SK-N-SH treated with all-trans-retinoic acid at 6 μM for 48 hours (cell line): Measurements from ENCODE around the gene GPC3.

ENCODE experiments used
- GLIS3 ChIP-seq: fragments of 250-450 bp; sonication (Bioruptor Pico); IDR thresholded peaks from 2 replicates; pipeline ENCODE4 v1.5.0; 2020; ENCODE audit warnings: mild to moderate bottlenecking, moderate library complexity
- PATZ1 ChIP-seq: fragments of 250-450 bp; sonication (Bioruptor Pico); IDR thresholded peaks from 2 replicates; pipeline ENCODE4 v1.8.0; 2020; ENCODE audit warnings: mild to moderate bottlenecking, moderate library complexity, borderline replicate concordance
- TOX ChIP-seq: fragments of 250-450 bp; sonication (Bioruptor Pico); IDR thresholded peaks from 2 replicates; pipeline ENCODE4 v1.8.0; 2021; ENCODE audit warnings: mild to moderate bottlenecking, moderate library complexity, borderline replicate concordance
- ZFP30 ChIP-seq: fragments of 450-650 bp; formaldehyde crosslinking; IDR thresholded peaks from 2 replicates; pipeline ENCODE4 v1.5.0; 2022; ENCODE audit warnings: mild to moderate bottlenecking, moderate library complexity

DNA sequence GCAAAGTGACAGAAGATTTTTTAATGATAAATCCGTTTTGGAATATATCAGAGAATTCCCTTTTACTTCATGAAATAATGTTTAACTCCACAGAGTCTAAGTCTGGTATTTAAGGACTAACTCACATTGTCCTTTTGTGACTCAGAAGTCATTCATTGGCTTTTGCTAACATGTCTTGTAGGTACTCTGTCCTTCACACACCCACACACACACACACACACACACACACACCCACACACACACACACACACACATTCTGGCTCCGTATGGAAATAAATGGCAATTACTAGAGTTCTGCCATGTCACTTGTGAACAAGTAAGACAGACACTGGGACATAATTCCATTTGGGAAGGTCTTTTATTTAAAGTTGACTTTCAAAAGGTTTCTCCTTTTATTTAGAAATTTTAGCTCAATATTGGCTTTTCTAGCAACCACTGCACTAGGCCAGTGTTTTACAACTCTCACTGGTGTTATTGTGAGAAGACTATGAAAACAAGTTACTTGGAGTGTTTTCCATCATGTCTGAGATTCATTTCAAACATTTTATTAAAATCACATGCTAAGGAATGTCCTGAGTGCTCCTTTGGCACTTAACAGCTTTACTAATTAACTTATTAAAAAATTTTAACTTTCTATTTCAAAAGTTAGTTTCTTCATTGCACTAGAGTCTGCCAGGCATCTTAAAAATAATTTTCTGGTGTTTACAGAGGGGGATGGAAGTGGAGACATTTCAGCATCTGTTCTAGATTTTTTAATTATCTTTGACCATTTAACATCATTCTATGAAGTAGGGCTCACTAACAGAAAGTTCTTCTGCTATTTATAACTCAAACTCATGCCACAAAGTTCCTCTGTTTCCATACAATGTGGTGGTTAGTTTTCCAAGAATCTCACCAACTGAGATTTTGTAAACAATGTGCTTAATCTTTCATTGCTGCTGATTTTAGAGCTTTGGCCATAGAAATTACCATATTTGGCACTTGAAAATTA lies 329.8 kb downstream of the GPC3 start:
- TF ChIP-seq PATZ1 (CRISPR knock-in tag) (no peak), TOX (CRISPR knock-in tag) (no peak), ZFP30 (CRISPR knock-in tag) (no peak), GLIS3 (CRISPR knock-in tag) (no peak)
